ENCODE data around the gene MRPL18. TPM values are rescaled to one million over a fixed set of nuclear protein-coding genes. Genes with fewer than 3 reads are reported as not detected.
A peak's percentile ranks its signal among the peaks of the same experiment; 100 is the strongest.

MRPL18 gene
- total and polyA plus RNA-seq, 9 of the 15 experiments (the other 6 are each of a cell fraction or from before 2014, with no cell fraction given), result 149 to 456 (median 196) TPM

DNA sequence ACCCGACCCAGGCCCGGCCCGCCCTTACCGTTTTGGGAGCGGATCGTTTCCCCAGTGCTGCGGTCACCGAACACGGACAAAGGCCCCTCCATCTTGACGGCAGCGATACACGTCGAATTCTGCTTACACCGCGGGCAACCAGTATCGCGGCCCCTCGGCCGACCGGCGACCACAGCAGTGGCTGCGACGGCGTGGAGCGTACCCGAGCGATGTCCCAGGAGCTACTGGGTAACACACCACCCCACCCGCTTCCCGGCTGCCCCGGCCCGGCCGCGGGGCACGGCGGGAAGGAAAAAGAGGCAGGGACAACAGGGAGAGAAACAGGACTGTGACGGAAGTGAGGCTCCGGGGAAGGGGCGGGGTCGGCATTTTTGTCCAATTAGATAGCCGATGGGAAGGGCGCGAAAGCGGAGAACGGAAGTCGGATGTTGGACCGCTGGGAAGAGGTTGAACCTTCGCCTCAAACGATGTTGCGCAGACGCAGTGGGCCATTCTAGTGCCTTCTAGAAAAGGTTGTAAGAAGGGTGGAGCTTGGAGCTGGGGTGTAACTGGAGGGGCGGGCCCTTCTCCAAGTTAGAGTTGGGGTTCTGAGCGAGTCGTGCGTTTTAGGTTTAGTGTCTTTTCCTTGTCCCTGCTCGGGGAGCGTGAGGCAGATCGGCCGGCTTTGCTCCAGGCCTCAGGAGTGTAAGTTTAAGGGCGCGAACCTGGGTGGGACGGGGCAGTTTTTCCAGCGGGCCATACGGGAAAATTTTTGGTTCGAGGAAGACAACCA is 704 bp upstream of the MRPL18 start, which contains the start of gene TCP1 (continued):
- peak; percentile 98 for TF ChIP-seq RBFOX2 (IDR thresholded peaks at IDR 0.05; ENCODE audit: low read depth, low read length)
- TF ChIP-seq LARP7 (IDR thresholded peaks at IDR 0.05), result peak; percentile 55; the same call in 1 of the 2 replicates
- no peak for TF ChIP-seq PPARD (CRISPR knock-in tag; IDR thresholded peaks at IDR 0.05)
- TF ChIP-seq, protein P1, sequence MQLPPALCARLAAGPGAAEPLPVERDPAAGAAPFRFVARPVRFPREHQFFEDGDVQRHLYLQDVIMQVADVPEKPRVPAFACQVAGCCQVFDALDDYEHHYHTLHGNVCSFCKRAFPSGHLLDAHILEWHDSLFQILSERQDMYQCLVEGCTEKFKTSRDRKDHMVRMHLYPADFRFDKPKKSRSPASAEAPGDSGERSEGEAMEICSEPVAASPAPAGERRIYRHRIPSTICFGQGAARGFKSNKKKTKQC (CRISPR knock-in tag; IDR thresholded peaks at IDR 0.05), result no peak
- peak; percentile 99 for TF ChIP-seq NRF1 (conservative IDR thresholded peaks at IDR 0.05 in 1 of 2, IDR thresholded peaks at IDR 0.05 in 1 of 2)
- no peak for TF ChIP-seq PRMT5 (CRISPR knock-in tag; IDR thresholded peaks at IDR 0.05)
- TF ChIP-seq, protein P2, sequence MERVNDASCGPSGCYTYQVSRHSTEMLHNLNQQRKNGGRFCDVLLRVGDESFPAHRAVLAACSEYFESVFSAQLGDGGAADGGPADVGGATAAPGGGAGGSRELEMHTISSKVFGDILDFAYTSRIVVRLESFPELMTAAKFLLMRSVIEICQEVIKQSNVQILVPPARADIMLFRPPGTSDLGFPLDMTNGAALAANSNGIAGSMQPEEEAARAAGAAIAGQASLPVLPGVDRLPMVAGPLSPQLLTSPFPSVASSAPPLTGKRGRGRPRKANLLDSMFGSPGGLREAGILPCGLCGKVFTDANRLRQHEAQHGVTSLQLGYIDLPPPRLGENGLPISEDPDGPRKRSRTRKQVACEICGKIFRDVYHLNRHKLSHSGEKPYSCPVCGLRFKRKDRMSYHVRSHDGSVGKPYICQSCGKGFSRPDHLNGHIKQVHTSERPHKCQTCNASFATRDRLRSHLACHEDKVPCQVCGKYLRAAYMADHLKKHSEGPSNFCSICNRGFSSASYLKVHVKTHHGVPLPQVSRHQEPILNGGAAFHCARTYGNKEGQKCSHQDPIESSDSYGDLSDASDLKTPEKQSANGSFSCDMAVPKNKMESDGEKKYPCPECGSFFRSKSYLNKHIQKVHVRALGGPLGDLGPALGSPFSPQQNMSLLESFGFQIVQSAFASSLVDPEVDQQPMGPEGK (CRISPR knock-in tag; IDR thresholded peaks at IDR 0.05; ENCODE audit: borderline replicate concordance), result peak; percentile 57; the same call in 1 of the 2 replicates
- no peak for TF ChIP-seq RBM34 (IDR thresholded peaks at IDR 0.05; ENCODE audit: borderline replicate concordance, insufficient read depth, low read length)
- TF ChIP-seq PHF21A (IDR thresholded peaks at IDR 0.05; ENCODE audit: borderline replicate concordance, low read depth), result 0 out of 2 replicates have a peak, but pooled peaks have one; percentile 18
- TF ChIP-seq CHD4 (IDR thresholded peaks at IDR 0.05; ENCODE audit: insufficient read depth, insufficient replicate concordance, low read depth, low read length, poor library complexity, severe bottlenecking), result no peak
- TF ChIP-seq, protein P3, sequence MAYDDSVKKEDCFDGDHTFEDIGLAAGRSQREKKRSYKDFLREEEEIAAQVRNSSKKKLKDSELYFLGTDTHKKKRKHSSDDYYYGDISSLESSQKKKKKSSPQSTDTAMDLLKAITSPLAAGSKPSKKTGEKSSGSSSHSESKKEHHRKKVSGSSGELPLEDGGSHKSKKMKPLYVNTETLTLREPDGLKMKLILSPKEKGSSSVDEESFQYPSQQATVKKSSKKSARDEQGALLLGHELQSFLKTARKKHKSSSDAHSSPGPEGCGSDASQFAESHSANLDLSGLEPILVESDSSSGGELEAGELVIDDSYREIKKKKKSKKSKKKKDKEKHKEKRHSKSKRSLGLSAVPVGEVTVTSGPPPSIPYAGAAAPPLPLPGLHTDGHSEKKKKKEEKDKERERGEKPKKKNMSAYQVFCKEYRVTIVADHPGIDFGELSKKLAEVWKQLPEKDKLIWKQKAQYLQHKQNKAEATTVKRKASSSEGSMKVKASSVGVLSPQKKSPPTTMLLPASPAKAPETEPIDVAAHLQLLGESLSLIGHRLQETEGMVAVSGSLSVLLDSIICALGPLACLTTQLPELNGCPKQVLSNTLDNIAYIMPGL (CRISPR knock-in tag; IDR thresholded peaks at IDR 0.05), result peak; percentile 53; the same call in 1 of the 2 replicates
- peak; percentile 81; the same call in 1 of the 2 replicates for TF ChIP-seq SRSF1 (IDR thresholded peaks at IDR 0.05; ENCODE audit: low read depth, low read length)
- TF ChIP-seq CCAR2 (IDR thresholded peaks at IDR 0.05; ENCODE audit: low read depth, low read length), result no peak
- no peak for TF ChIP-seq MCM5 (IDR thresholded peaks at IDR 0.05; ENCODE audit: low read depth)
- peak; percentile 98 to 99 for TF ChIP-seq FOXK2 (conservative IDR thresholded peaks at IDR 0.05 in 1 of 2, IDR thresholded peaks at IDR 0.05 in 1 of 2; ENCODE audit: low read depth in 2 of 2)
- TF ChIP-seq CTBP1 (IDR thresholded peaks at IDR 0.05; ENCODE audit: borderline replicate concordance), result no peak; the same call in 1 of the 2 replicates
- no peak for TF ChIP-seq CHD1 (IDR thresholded peaks at IDR 0.05; ENCODE audit: low read length)
- no peak for TF ChIP-seq NR2C1 (IDR thresholded peaks at IDR 0.05)
- no peak for TF ChIP-seq NR2C1 (tag; IDR thresholded peaks at IDR 0.05)
- TF ChIP-seq ZNF445 (CRISPR knock-in tag; IDR thresholded peaks at IDR 0.05; ENCODE audit: low read depth), result 0 out of 2 replicates have a peak, but pooled peaks have one; percentile 82
- TF ChIP-seq TCFL5 (CRISPR knock-in tag; conservative IDR thresholded peaks at IDR 0.05), result no peak
- TF ChIP-seq PHTF2 (CRISPR knock-in tag; IDR thresholded peaks at IDR 0.05), result peak; percentile 93
- no peak for TF ChIP-seq BRCA1 (IDR thresholded peaks at IDR 0.05)
- no peak for TF ChIP-seq BRCA1 (CRISPR knock-in tag; IDR thresholded peaks at IDR 0.05)
- TF ChIP-seq PML (IDR thresholded peaks at IDR 0.05; ENCODE audit: low read length), result peak; percentile 85
- TF ChIP-seq ZNF24 (IDR thresholded peaks at IDR 0.05), result no peak

Data from K562 (cell line).